RWPE2 (cell line): ENCODE data around the gene OR6C70.
"Not testable (repeated sequence)": the region's sequence is repeated elsewhere in the genome, so short reads cannot be mapped to it uniquely, and the experiment has no call there.

Experiments used
- ATAC-seq: fragments of 200-7000 bp; cut with Tn5 transposase; 3 replicates; pipeline ENCODE4 v1.9.1; 2021; ENCODE audit warnings: low read depth
- DNase-seq: peaks from one replicate; pipeline ENCODE4 v3.0.0-alpha.2; 2020; ENCODE audit warnings: low spot score
- H3K27ac ChIP-seq: fragments of 450-650 bp; 2 replicates; pipeline ENCODE4 v1.5.1; 2017; ENCODE audit warnings: mild to moderate bottlenecking; ENCODE audit not compliant: poor library complexity, severe bottlenecking
- H3K27me3 ChIP-seq: fragments of 250-450 bp; sonication (Bioruptor Pico); 2 replicates; pipeline ENCODE4 v1.5.1; 2021; ENCODE audit warnings: mild to moderate bottlenecking, moderate library complexity; ENCODE audit not compliant: insufficient read depth, poor library complexity, severe bottlenecking
- H3K36me3 ChIP-seq: fragments of 250-450 bp; sonication (Bioruptor Pico); 2 replicates; pipeline ENCODE4 v1.5.1; 2020; ENCODE audit warnings: low read depth, mild to moderate bottlenecking, moderate library complexity
- H3K4me1 ChIP-seq: fragments of 250-450 bp; sonication (Bioruptor Pico); 2 replicates; pipeline ENCODE4 v1.5.1; 2021; ENCODE audit warnings: mild to moderate bottlenecking, moderate library complexity; ENCODE audit not compliant: insufficient read depth, poor library complexity, severe bottlenecking
- H3K4me3 ChIP-seq: fragments of 250-450 bp; sonication (Bioruptor Pico); 2 replicates; pipeline ENCODE4 v1.5.1; 2021; ENCODE audit warnings: mild to moderate bottlenecking, moderate library complexity; ENCODE audit not compliant: severe bottlenecking
- H3K9me3 ChIP-seq: fragments of 250-450 bp; sonication (Bioruptor Pico); 2 replicates; pipeline ENCODE4 v1.5.1; 2021; ENCODE audit warnings: mild to moderate bottlenecking, moderate library complexity; ENCODE audit not compliant: severe bottlenecking
- TF ChIP-seq, protein P1 (sequence below): fragments of 450-650 bp; IDR thresholded peaks from one replicate; pipeline ENCODE4 v1.5.1; 2017; ENCODE audit warnings: mild to moderate bottlenecking, moderate library complexity; ENCODE audit not compliant: poor library complexity, severe bottlenecking

Gene OR6C70

DNA sequence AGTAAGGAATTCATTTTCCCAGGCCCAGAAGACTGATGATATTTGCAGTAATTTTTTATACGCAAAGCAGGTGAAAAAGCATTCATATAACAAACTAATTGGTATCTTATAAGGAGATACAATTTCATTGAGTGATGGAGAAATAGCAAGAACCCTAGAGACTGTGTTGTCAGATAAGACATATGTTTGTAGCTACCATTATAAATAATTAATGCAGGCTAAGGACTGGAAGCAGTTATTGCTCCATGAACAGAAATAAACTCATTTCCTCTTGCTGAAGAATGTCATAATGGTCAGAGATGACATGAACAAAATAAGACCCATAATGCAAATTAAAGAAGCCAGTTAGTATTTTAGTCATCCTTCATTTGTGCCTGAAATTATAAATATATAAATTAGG lies 24.6 kb downstream of the OR6C70 start:
- H3K4me3 ChIP-seq, result no peak overlapping the region
- TF ChIP-seq, protein P1, sequence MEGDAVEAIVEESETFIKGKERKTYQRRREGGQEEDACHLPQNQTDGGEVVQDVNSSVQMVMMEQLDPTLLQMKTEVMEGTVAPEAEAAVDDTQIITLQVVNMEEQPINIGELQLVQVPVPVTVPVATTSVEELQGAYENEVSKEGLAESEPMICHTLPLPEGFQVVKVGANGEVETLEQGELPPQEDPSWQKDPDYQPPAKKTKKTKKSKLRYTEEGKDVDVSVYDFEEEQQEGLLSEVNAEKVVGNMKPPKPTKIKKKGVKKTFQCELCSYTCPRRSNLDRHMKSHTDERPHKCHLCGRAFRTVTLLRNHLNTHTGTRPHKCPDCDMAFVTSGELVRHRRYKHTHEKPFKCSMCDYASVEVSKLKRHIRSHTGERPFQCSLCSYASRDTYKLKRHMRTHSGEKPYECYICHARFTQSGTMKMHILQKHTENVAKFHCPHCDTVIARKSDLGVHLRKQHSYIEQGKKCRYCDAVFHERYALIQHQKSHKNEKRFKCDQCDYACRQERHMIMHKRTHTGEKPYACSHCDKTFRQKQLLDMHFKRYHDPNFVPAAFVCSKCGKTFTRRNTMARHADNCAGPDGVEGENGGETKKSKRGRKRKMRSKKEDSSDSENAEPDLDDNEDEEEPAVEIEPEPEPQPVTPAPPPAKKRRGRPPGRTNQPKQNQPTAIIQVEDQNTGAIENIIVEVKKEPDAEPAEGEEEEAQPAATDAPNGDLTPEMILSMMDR, result no peak
- no peaks in the 10 kb centered on the region for H3K9me3 ChIP-seq
- H3K4me1 ChIP-seq, result no peaks in the 10 kb centered on the region
- no peak for ATAC-seq
- H3K36me3 ChIP-seq, result no peaks in the 10 kb centered on the region
- no peak overlapping the region for H3K27ac ChIP-seq
- DNase-seq, result no peak
- H3K27me3 ChIP-seq, result peaks cover 6% of the 10 kb centered on the region

- Histone ChIP-seq H3K4me3 (no peak within 1 kb of the TSS), H3K27ac (no peak within 1 kb of the TSS), H3K4me1 (no peaks in the 10 kb centered on the region), H3K27me3 (peaks cover 4% of the 10 kb centered on the region), H3K9me3 (no peaks in the 10 kb centered on the region), H3K36me3 (no peaks in the 10 kb centered on the region)
- DNase-seq (no peak), ATAC-seq (no peak)
- TF ChIP-seq, protein P1, result no peak
Measured at GRCh38 chr12:55443776-55444175, 26.2 kb downstream of the OR6C70 start, which contains the start of gene OR6C2. OR6C2 (plus strand) TSS chr12:55444076; CDS start chr12:55452214, 8,138 bp downstream.

GRCh38 chr12:55441233-55441632 lies 28.7 kb downstream of the OR6C70 start:
- not testable (repeated sequence) for ATAC-seq, H3K27me3 ChIP-seq

DNA sequence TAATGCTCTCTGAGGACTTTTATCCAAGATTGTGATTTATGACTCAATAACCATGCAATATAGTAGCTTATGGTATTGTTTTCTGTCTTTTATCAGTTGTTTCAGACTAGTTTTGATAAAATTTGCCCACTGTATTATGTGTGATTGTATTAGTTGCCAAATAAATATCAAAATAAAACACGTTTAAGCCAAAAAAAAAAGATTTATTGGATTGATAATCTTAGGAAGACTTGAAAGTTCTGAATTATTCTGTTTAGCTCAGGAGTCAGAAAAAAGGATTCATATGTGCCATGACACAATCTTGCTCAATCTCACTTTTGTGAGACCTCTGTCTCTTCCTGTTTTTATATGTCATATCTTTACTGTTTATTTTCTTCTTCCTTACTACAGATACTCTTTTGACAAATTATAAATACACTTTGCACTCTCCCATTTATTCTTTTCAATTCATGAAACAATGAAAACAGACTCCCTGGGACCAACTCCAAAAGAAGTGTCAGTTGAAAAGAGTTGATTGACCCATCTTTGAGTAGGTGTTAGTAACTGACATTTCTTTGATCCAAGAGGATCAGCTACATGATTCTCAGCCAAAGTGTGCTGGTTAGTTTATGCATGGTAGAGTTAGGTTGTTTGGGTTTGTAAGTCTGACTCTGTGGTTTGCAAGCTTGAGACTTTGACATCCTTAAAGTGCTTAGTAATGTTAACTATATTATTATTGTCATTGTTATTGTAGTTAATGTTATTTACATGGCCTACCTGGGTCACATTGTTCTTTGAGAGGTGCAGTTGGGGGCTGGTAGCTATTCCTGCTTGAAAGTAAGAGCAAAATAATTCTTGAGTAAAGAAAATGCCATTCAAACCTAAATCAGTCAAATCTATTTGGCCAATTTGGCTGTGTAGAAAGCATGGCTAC lies 41.4 kb downstream of the OR6C70 start:
- Histone ChIP-seq H3K4me3 (no peak overlapping the region), H3K27me3 (no peaks in the 10 kb centered on the region), H3K36me3 (no peaks in the 10 kb centered on the region), H3K4me1 (no peaks in the 10 kb centered on the region), H3K9me3 (no peaks in the 10 kb centered on the region), H3K27ac (no peak overlapping the region)
- ATAC-seq (no peak), DNase-seq (no peak)
- TF ChIP-seq, protein P1, result no peak

More at GRCh38 chr12:55441233-55441632, 28.7 kb downstream of the OR6C70 start:
- not testable (repeated sequence) for H3K4me3 ChIP-seq, H3K4me1 ChIP-seq, H3K9me3 ChIP-seq, H3K36me3 ChIP-seq, H3K27ac ChIP-seq, DNase-seq

- Histone ChIP-seq H3K36me3 (no peaks in the 10 kb centered on the region), H3K27me3 (no peaks in the 10 kb centered on the region), H3K4me1 (no peaks in the 10 kb centered on the region), H3K9me3 (no peaks in the 10 kb centered on the region), H3K27ac (no peak within 1 kb of the TSS), H3K4me3 (no peak within 1 kb of the TSS)
- ATAC-seq, result no peak
- no peak for DNase-seq
- TF ChIP-seq, protein P1, result no peak
Measured at GRCh38 chr12:55425954-55426353, 44.0 kb downstream of the OR6C70 start, which contains the start of gene OR6C76. OR6C76 (plus strand) TSS chr12:55426254; CDS start chr12:55426254, 0 bp downstream.
